OCI-LY3 (cell line): Measurements from ENCODE around the gene NRP2.

Experiments used
- H2AFZ ChIP-seq: fragments of 200-600, 300-600 bp; shearing (Covaris generic); 2 replicates; pipeline ENCODE4 v1.6.0; 2014; ENCODE audit warnings: antibody characterized with exemption, low read depth, low read length
- H3K27ac ChIP-seq: fragments of 200-600, 300-600 bp; sonication (generic); 2 replicates; pipeline ENCODE4 v1.5.1; 2014; ENCODE audit warnings: mild to moderate bottlenecking, low read length, moderate library complexity, mixed read lengths
- H3K27me3 ChIP-seq: fragments of 200-600, 300-600 bp; sonication (generic); 2 replicates; pipeline ENCODE4 v1.6.1; 2014; ENCODE audit warnings: low read depth, low read length, mixed read lengths
- H3K36me3 ChIP-seq: fragments of 200-600, 300-600 bp; sonication (generic); replicated peaks from 2 replicates; pipeline ENCODE3; 2014; ENCODE audit warnings: low read depth, low read length, mixed read lengths
- H3K4me1 ChIP-seq: fragments of 300-600, 200-600 bp; sonication (generic); 2 replicates; pipeline ENCODE4 v1.6.1; 2014; ENCODE audit warnings: low read length, mixed read lengths
- H3K4me2 ChIP-seq: fragments of 200-600, 300-600 bp; sonication (generic); 2 replicates; pipeline ENCODE4 v1.6.1; 2014; ENCODE audit warnings: low read length, mixed read lengths
- H3K4me3 ChIP-seq: fragments of 300-600, 200-600 bp; sonication (generic); 2 replicates; pipeline ENCODE4 v1.5.1; 2014; ENCODE audit warnings: antibody characterized with exemption, mild to moderate bottlenecking, low read length, moderate library complexity
- H3K79me2 ChIP-seq: fragments of 300-600, 200-600 bp; shearing (Covaris generic); 2 replicates; pipeline ENCODE4 v1.6.1; 2014; ENCODE audit warnings: mild to moderate bottlenecking, low read length, mixed read lengths
- H3K9ac ChIP-seq: fragments of 300-600, 200-600 bp; shearing (Covaris generic); 2 replicates; pipeline ENCODE4 v1.6.0; 2014; ENCODE audit warnings: mild to moderate bottlenecking, low read length, moderate library complexity
- H3K9me3 ChIP-seq: fragments of 200-600, 300-600 bp; shearing (Covaris generic); 2 replicates; pipeline ENCODE4 v1.6.1; 2014; ENCODE audit warnings: low read length, mixed read lengths; ENCODE audit not compliant: insufficient read depth
- H4K20me1 ChIP-seq: fragments of 200-600, 300-600 bp; sonication (generic); 2 replicates; pipeline ENCODE4 v1.6.1; 2016; ENCODE audit warnings: low read length, mixed read lengths; ENCODE audit not compliant: insufficient read depth
- CTCF ChIP-seq: fragments of 200-600, 300-600 bp; sonication (generic); IDR thresholded peaks from 2 replicates; pipeline ENCODE4 v1.5.1; 2014; ENCODE audit warnings: antibody characterized with exemption, low read length, low read depth
- EZH2phosphoT487 ChIP-seq: fragments of 200-600 bp; shearing (Covaris generic); IDR thresholded peaks from 2 replicates; pipeline ENCODE4 v1.6.1; 2018; ENCODE audit warnings: antibody characterized with exemption, mixed run types, low read depth

Gene NRP2

GRCh38 chr2:205703471-205704126 lies 21.3 kb downstream of the NRP2 start:
- no peak overlapping the region for H3K9ac ChIP-seq

GRCh38 chr2:205704127-205704741 lies 21.9 kb downstream of the NRP2 start:
- H3K4me2 ChIP-seq = no peak overlapping the region
- peaks cover 44% of the 10 kb centered on the region for H3K4me1 ChIP-seq
- TF ChIP-seq EZH2phosphoT487 = no peak
- no peak for TF ChIP-seq CTCF
- no peak overlapping the region for H3K4me3 ChIP-seq
- no peaks in the 10 kb centered on the region for H4K20me1 ChIP-seq
- no peaks in the 10 kb centered on the region for H3K27me3 ChIP-seq
- H3K9ac ChIP-seq = no peak overlapping the region
- no peak overlapping the region for H2AFZ ChIP-seq
- no peaks in the 10 kb centered on the region for H3K36me3 ChIP-seq
- no peaks in the 10 kb centered on the region for H3K9me3 ChIP-seq
- H3K27ac ChIP-seq = no peak overlapping the region
- H3K79me2 ChIP-seq = no peaks in the 10 kb centered on the region

More at GRCh38 chr2:205703471-205704126, 21.3 kb downstream of the NRP2 start:
- Histone ChIP-seq H3K4me2 (no peak overlapping the region), H2AFZ (no peak overlapping the region), H3K9me3 (no peaks in the 10 kb centered on the region), H3K4me1 (peaks cover 50% of the 10 kb centered on the region), H3K79me2 (no peaks in the 10 kb centered on the region), H3K27me3 (no peaks in the 10 kb centered on the region), H4K20me1 (no peaks in the 10 kb centered on the region), H3K4me3 (no peak overlapping the region), H3K36me3 (no peaks in the 10 kb centered on the region), H3K27ac (no peak overlapping the region)
- TF ChIP-seq CTCF (no peak), EZH2phosphoT487 (no peak)

GRCh38 chr2:205705511-205706349 lies 23.4 kb downstream of the NRP2 start:
- TF ChIP-seq EZH2phosphoT487 = no peak
- TF ChIP-seq CTCF = no peak
- peak overlapping the region; percentile 93 for H3K27ac ChIP-seq
- H3K79me2 ChIP-seq = no peaks in the 10 kb centered on the region
- no peaks in the 10 kb centered on the region for H4K20me1 ChIP-seq
- H3K4me3 ChIP-seq = no peak overlapping the region
- H3K36me3 ChIP-seq = no peaks in the 10 kb centered on the region
- H3K9ac ChIP-seq = no peak overlapping the region
- H3K9me3 ChIP-seq = no peaks in the 10 kb centered on the region
- peak overlapping the region; percentile 96; the same call in 1 of the 2 replicates for H2AFZ ChIP-seq
- H3K4me2 ChIP-seq = peak overlapping the region; percentile 76; the same call in 1 of the 2 replicates
- peaks cover 29% of the 10 kb centered on the region for H3K4me1 ChIP-seq
- no peaks in the 10 kb centered on the region for H3K27me3 ChIP-seq

GRCh38 chr2:205706769-205707381 lies 24.6 kb downstream of the NRP2 start:
- Histone ChIP-seq H2AFZ (peak overlapping the region; percentile 96), H3K4me3 (peak overlapping the region; percentile 44; the same call in 1 of the 2 replicates), H3K27ac (peak overlapping the region; percentile 93), H3K9me3 (no peaks in the 10 kb centered on the region), H4K20me1 (no peaks in the 10 kb centered on the region), H3K4me1 (peaks cover 25% of the 10 kb centered on the region), H3K27me3 (no peaks in the 10 kb centered on the region), H3K36me3 (no peaks in the 10 kb centered on the region), H3K9ac (peak overlapping the region; percentile 59), H3K79me2 (no peaks in the 10 kb centered on the region), H3K4me2 (peak overlapping the region; percentile 76)
- TF ChIP-seq CTCF (no peak), EZH2phosphoT487 (no peak)
